Esophagus squamous epithelium (tissue), 5 donors: ENCODE data around the gene PHKA1. TPM values are rescaled to one million over a fixed set of nuclear protein-coding genes. Genes with fewer than 3 reads are reported as not detected.

Source experiments
- DNase-seq: peaks from one replicate; lab custom pipeline; 2025; lab: John Stamatoyannopoulos, UW
- H3K27ac ChIP-seq, 4 donors: fragments of 200-600 bp; sonication (generic); one replicate each; pipeline ENCODE4 v1.5.1; 2016 to 2019; ENCODE audit warnings: mild to moderate bottlenecking in 1 of 4
- H3K27me3 ChIP-seq, 4 donors: fragments of 200-600 bp; sonication (generic); 1 replicate in 3 of 4; 2 replicates in 1 of 4; pipeline versions ENCODE4 v1.5.1 to v1.6.0; 2017 to 2021; ENCODE audit warnings: antibody characterized with exemption in 1 of 4
- H3K36me3 ChIP-seq, 3 donors: fragments of 200-600 bp; sonication (generic); one replicate each; pipeline ENCODE4 v1.5.1; 2016 to 2019
- H3K4me1 ChIP-seq, 3 donors: fragments of 200-600 bp; sonication (generic); one replicate each; pipeline ENCODE4 v1.5.1; 2017 to 2019
- H3K4me3 ChIP-seq, 4 donors: fragments of 200-600 bp; sonication (generic); 1 replicate in 3 of 4; 2 replicates in 1 of 4; pipeline ENCODE4 v1.5.1; 2016 to 2019; ENCODE audit warnings: mild to moderate bottlenecking in 2 of 4, moderate library complexity in 1 of 4
- H3K9me3 ChIP-seq, 3 donors: fragments of 200-600 bp; sonication (generic); one replicate each; pipeline ENCODE4 v1.5.1; 2016 to 2019
- POLR2A ChIP-seq, 4 donors: fragments of 450-650 bp; IDR thresholded peaks; one replicate each; pipeline ENCODE4 v1.6.1; 2017; ENCODE audit warnings: antibody characterized with exemption in 4 of 4, mild to moderate bottlenecking in 4 of 4, moderate library complexity in 3 of 4
- WGBS, 2 donors: methylation state at CpG; one replicate each; pipeline ENCODE4 v1.1.5; 2018; 5-methylcytosine and 5-hydroxymethylcytosine counted together
- intact Hi-C: fragments of 100-400 bp; cut with DNase I; formaldehyde crosslinking; loops from one replicate; pipeline ENCODE4 v1.15.0; 2022
- total RNA-seq, 4 donors: library from RNA; depleted of rRNA; stranded (reverse); fragments of >200 nt; gene quantifications; one replicate each; pipeline ENCODE4 v1.1.0, GENCODE V29; 2016
- TF ChIP-seq, protein P1 (sequence below), 6 experiments: fragments of 450-650 bp in 4 of 6; fragments of 200-600 bp in 2 of 6; sonication (generic) in 2 of 6; IDR thresholded peaks; one replicate each; pipeline ENCODE4 v1.5.1; 2016 to 2019; ENCODE audit warnings: antibody characterized with exemption in 6 of 6, mild to moderate bottlenecking in 4 of 6, moderate library complexity in 4 of 6
- donor health status: DM: yes; HTN: yes; CAD: no.

The PHKA1 gene
- total RNA-seq, 4 donors from 2014 or later: 5.6 to 10.3 (median 7.2) TPM

DNA sequence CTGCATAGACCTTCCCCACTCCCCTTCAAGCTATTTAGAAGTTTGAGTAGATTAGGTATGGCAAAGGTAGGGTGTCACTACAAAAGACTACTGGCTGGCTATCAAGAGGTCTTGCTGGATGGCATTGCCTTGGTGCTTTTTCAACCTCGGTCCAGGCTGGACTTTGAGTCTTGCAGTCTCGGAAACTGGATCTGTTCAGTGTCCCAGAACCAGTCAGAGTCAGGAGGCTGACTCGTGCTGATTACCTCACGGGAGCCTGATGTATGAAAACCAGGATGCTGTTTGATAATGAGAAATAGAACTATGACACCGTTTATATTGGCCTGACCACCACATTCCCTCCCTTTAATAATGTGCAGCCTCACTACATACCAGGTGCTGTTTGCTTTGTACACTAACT lies 2.7 kb upstream of the PHKA1 start:
- 68 to 89% methylated on average over 3 to 5 of the region's 5 CpGs for WGBS, 2 donors
- Histone ChIP-seq H3K27me3 (no peaks in the 10 kb centered on the region), H3K4me1 (peaks cover 0 to 14% (median 0%) of the 10 kb centered on the region in 3 donors), H3K9me3 (no peaks in the 10 kb centered on the region), H3K4me3 (no peak overlapping the region), H3K27ac (no peak overlapping the region), H3K36me3 (no peaks in the 10 kb centered on the region)
- intact Hi-C loops: no loop called here
- no peak for DNase-seq
- TF ChIP-seq POLR2A (IDR thresholded peaks at IDR 0.05): no peak
- TF ChIP-seq, protein P1, sequence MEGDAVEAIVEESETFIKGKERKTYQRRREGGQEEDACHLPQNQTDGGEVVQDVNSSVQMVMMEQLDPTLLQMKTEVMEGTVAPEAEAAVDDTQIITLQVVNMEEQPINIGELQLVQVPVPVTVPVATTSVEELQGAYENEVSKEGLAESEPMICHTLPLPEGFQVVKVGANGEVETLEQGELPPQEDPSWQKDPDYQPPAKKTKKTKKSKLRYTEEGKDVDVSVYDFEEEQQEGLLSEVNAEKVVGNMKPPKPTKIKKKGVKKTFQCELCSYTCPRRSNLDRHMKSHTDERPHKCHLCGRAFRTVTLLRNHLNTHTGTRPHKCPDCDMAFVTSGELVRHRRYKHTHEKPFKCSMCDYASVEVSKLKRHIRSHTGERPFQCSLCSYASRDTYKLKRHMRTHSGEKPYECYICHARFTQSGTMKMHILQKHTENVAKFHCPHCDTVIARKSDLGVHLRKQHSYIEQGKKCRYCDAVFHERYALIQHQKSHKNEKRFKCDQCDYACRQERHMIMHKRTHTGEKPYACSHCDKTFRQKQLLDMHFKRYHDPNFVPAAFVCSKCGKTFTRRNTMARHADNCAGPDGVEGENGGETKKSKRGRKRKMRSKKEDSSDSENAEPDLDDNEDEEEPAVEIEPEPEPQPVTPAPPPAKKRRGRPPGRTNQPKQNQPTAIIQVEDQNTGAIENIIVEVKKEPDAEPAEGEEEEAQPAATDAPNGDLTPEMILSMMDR (IDR thresholded peaks at IDR 0.05): no peak

DNA sequence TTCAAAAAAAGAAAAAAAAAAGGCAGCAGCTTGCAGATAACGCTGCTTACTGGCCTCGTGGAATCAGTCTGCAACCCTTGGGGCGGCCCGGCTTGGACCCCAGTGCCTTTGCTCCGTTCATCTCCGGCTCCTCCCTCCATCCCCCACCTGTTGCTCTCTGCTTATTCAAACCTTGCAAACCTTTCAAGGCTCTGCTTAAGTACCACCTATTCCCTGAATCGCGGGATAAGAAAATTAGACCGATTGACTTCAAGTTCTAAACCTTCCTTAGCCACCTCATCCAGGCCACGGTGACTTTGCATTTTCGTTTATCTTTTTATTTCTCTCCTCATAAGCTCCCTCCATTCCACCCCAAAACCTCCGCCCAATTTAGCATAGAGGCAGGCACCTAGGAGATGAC lies 1.4 kb upstream of the PHKA1 start:
- Histone ChIP-seq H3K36me3 (no peaks in the 10 kb centered on the region), H3K4me3 (no peak overlapping the region), H3K9me3 (no peaks in the 10 kb centered on the region), H3K27ac (no peak overlapping the region), H3K4me1 (peaks cover 0 to 15% (median 0%) of the 10 kb centered on the region in 3 donors), H3K27me3 (no peaks in the 10 kb centered on the region)
- WGBS, 2 donors: 83 to 88% methylated on average over 11 to 12 of the region's 12 CpGs
- DNase-seq: no peak
- TF ChIP-seq, protein P1 (IDR thresholded peaks at IDR 0.05): no peak
- TF ChIP-seq POLR2A (IDR thresholded peaks at IDR 0.05): no peak
- intact Hi-C loops: no loop called here

GRCh38 chrX:72714478-72714916 lies 391 bp upstream of the PHKA1 start:
- Histone ChIP-seq H3K4me3 (peak overlapping the region; percentile 42 to 68 (median 54)), H3K27me3 (no peaks in the 10 kb centered on the region), H3K4me1 (peaks cover 0 to 15% (median 0%) of the 10 kb centered on the region in 3 donors), H3K27ac (peak overlapping the region; percentile 82 to 84 (median 84)), H3K36me3 (no peaks in the 10 kb centered on the region), H3K9me3 (no peaks in the 10 kb centered on the region)
- 2 to 28% methylated on average over 9 to 12 of the region's 13 CpGs for WGBS, 2 donors
- peak in 1 of 4 donors; percentile 20 for TF ChIP-seq POLR2A (IDR thresholded peaks at IDR 0.05)
- TF ChIP-seq, protein P1 (IDR thresholded peaks at IDR 0.05): no peak
- DNase-seq: no peak
- intact Hi-C loops: no loop called here

DNA sequence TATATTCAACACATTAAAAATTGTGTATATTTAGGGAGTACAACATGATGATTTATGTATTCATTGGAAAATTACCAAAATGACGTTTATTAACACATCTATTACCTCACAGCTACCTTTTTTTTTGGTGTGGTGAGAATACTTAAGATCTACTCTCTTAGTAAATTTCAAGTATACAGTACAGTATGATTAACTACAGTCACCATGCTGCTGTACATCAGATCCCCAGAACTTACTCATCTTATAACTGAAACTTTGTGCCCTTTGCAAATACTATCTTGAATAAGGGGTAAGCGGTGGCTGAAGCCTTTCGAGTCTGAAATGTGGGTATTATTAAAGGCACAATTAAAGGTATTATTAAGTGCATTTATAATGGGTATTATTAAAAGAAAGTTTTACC lies 976 bp downstream of the PHKA1 start:
- Histone ChIP-seq H3K4me3 (peak overlapping the region; percentile 42 to 68 (median 54)), H3K27ac (peak overlapping the region in 2 of 4 donors; percentile 84), H3K36me3 (no peaks in the 10 kb centered on the region), H3K4me1 (peaks cover 0 to 15% (median 0%) of the 10 kb centered on the region in 3 donors), H3K9me3 (no peaks in the 10 kb centered on the region), H3K27me3 (no peaks in the 10 kb centered on the region)
- 32 to 44% methylated on average over 3 of the region's 3 CpGs for WGBS, 2 donors
- DNase-seq: no peak
- intact Hi-C loops: no loop called here
- TF ChIP-seq, protein P1 (IDR thresholded peaks at IDR 0.05): no peak
- no peak for TF ChIP-seq POLR2A (IDR thresholded peaks at IDR 0.05)

DNA sequence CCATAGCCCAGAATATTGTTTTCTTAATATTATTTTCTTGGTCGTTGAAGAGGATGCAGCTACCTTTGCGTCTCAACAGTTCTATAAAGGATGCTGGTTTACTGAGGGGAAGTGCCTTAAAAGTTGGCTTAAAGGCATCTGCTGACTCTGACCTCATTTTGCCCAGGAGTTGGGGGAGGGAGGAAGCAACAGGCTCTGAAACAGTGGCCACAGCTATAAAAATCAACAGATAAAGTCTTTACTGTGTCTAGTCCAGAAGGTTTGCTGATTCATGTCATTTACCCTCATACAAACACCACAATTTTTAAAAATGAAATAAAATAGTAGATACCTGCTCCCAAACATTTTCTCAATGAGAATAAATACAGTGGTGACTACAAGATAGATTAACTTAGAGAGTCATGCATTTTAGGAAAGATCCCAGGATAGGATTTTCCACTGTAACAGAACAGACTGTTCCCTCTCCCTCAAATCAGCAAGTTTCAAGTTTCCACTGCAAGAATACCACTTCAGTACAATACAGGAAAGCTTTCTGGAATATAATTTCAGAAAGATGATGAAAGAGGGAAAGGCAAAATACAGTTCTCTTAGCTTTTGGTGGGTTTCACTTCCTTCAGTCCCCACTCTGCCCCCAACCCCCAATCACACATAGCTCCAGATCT lies 1.9 kb downstream of the PHKA1 start:
- no peak for DNase-seq
- Histone ChIP-seq H3K9me3 (no peaks in the 10 kb centered on the region), H3K27ac (peak overlapping the region in 3 of 4 donors; percentile 9 to 84 (median 84)), H3K36me3 (no peaks in the 10 kb centered on the region), H3K27me3 (no peaks in the 10 kb centered on the region), H3K4me1 (peaks cover 0 to 15% (median 0%) of the 10 kb centered on the region in 3 donors), H3K4me3 (no peak overlapping the region)
- intact Hi-C loops: no loop called here
- 63 to 67% methylated on average over 2 of the region's 2 CpGs for WGBS, 2 donors
- TF ChIP-seq, protein P1 (IDR thresholded peaks at IDR 0.05): no peak
- no peak for TF ChIP-seq POLR2A (IDR thresholded peaks at IDR 0.05)
